Posterior cingulate gyrus (tissue), 11 donors: Measurements from ENCODE around the gene ALK.

Experiments used
- DNase-seq, 10 donors: peaks; one replicate each; pipeline versions ENCODE4 v3.0.0 to v3.0.0-alpha.2; 2020 to 2021; ENCODE audit warnings: mixed read lengths in 3 of 10
- intact Hi-C: fragments of 100-400 bp; cut with DNase I; formaldehyde crosslinking; loops from one replicate; pipeline ENCODE4 v1.15.1; 2023

The ALK gene

GRCh38 chr2:29687121-29687520 lies 234.3 kb downstream of the ALK start:
- intact Hi-C loops, result no loop called here
- no peak for DNase-seq

GRCh38 chr2:29676886-29677453 lies 244.4 kb downstream of the ALK start:
- DNase-seq, result no peak

GRCh38 chr2:29664578-29664977 lies 256.8 kb downstream of the ALK start:
- no peak for DNase-seq
- intact Hi-C loops, result no loop called here

More at GRCh38 chr2:29676886-29677453, 244.4 kb downstream of the ALK start:
- intact Hi-C loops, result no loop called here

- intact Hi-C loops, result no loop called here
These were observed 258.1 kb downstream of the ALK start for GRCh38 chr2:29663268-29663667.

GRCh38 chr2:29662861-29663260 lies 258.5 kb downstream of the ALK start:
- no peak for DNase-seq
- intact Hi-C loops, result no loop called here

More at GRCh38 chr2:29663268-29663667, 258.1 kb downstream of the ALK start:
- DNase-seq, result no peak

GRCh38 chr2:29660201-29660600 lies 261.2 kb downstream of the ALK start:
- no peak for DNase-seq
- intact Hi-C loops, result no loop called here

- intact Hi-C loops, result no loop called here
These were observed 262.2 kb downstream of the ALK start for GRCh38 chr2:29659178-29659577.

GRCh38 chr2:29657674-29658073 lies 263.7 kb downstream of the ALK start:
- DNase-seq, result no peak
- intact Hi-C loops, result no loop called here

More at GRCh38 chr2:29659178-29659577, 262.2 kb downstream of the ALK start:
- DNase-seq, result no peak

- intact Hi-C loops, result no loop called here
- DNase-seq, result no peak
These were observed 265.8 kb downstream of the ALK start for GRCh38 chr2:29655391-29656086.

- intact Hi-C loops, result no loop called here
- DNase-seq, result no peak
These were observed 270.7 kb downstream of the ALK start for GRCh38 chr2:29650631-29651097.

GRCh38 chr2:29644949-29645348 lies 276.4 kb downstream of the ALK start:
- intact Hi-C loops, result no loop called here
- DNase-seq, result no peak

- intact Hi-C loops, result no loop called here
- no peak for DNase-seq
These were observed 278.2 kb downstream of the ALK start for GRCh38 chr2:29643196-29643595.

- intact Hi-C loops, result no loop called here
- DNase-seq, result no peak
These were observed 281.0 kb downstream of the ALK start for GRCh38 chr2:29640360-29640759.

GRCh38 chr2:29638641-29639040 lies 282.7 kb downstream of the ALK start:
- no peak for DNase-seq
- intact Hi-C loops, result no loop called here

- intact Hi-C loops, result no loop called here
These were observed 286.5 kb downstream of the ALK start for GRCh38 chr2:29634916-29635315.

GRCh38 chr2:29632018-29632417 lies 289.4 kb downstream of the ALK start:
- DNase-seq, result no peak
- intact Hi-C loops, result no loop called here

More at GRCh38 chr2:29634916-29635315, 286.5 kb downstream of the ALK start:
- no peak for DNase-seq

GRCh38 chr2:29629495-29629894 lies 291.9 kb downstream of the ALK start:
- no peak for DNase-seq
- intact Hi-C loops, result no loop called here

- no peak for DNase-seq
- intact Hi-C loops, result no loop called here
These were observed 292.5 kb downstream of the ALK start for GRCh38 chr2:29628862-29629261.

GRCh38 chr2:29628108-29628745 lies 293.2 kb downstream of the ALK start:
- intact Hi-C loops, result no loop called here
- no peak for DNase-seq

- intact Hi-C loops, result no loop called here
- DNase-seq, result no peak
These were observed 294.1 kb downstream of the ALK start for GRCh38 chr2:29627279-29627711.

- intact Hi-C loops, result no loop called here
- no peak for DNase-seq
These were observed 300.5 kb downstream of the ALK start for GRCh38 chr2:29620890-29621289.

GRCh38 chr2:29619689-29620088 lies 301.7 kb downstream of the ALK start:
- intact Hi-C loops, result no loop called here
- no peak for DNase-seq
